H1 (cell line): ENCODE measurements around the gene GSK3B. TPM values are rescaled to one million over a fixed set of nuclear protein-coding genes. Genes with fewer than 3 reads are reported as not detected.

Experiments
- SAP30 ChIP-seq: fragments of 300-600 bp; sonication (generic); IDR thresholded peaks from 2 replicates; pipeline ENCODE4 v1.7.1; 2012; ENCODE audit warnings: low read length, moderate library complexity, mild to moderate bottlenecking, inconsistent platforms; ENCODE audit not compliant: insufficient read depth, insufficient replicate concordance
- polyA plus RNA-seq, 7 experiments: library from polyadenylated mRNA; depleted of rRNA in 3 of 7; stranded (reverse) in 5 of 7; unstranded in 2 of 7; fragments of >200 nt in 5 of 7; fragments of 200-250 nt in 2 of 7; gene quantifications; 1 replicate in 5 of 7; 2 replicates in 1 of 7; 4 replicates in 1 of 7; pipeline versions ENCODE4 v1.2.1 to v1.2.3, GENCODE V29; 2011 to 2013; ENCODE audit warnings: missing spikeins in 2 of 7, mixed read lengths in 2 of 7
- total RNA-seq: library from RNA; stranded (reverse); fragmentation: NEBNext Ultra II Directional; extraction: Animal tissue kit (Norgen Biotek cat#: 25700); gene quantifications from 2 replicates; pipeline ENCODE4 v1.2.1, GENCODE V29; 2021

GSK3B gene
- total and polyA plus RNA-seq, 2 of the 8 experiments (the other 6 are each of a cell fraction or from before 2014, with no cell fraction given), result 24.2 to 50.7 TPM

- TF ChIP-seq SAP30, result no peak
- TF ChIP-seq, all 59 proteins: peak for 0
Measured at GRCh38 chr3:119862616-119863015, 231.6 kb downstream of the GSK3B start (continued).
